GM12801 (cell line): Measurements from ENCODE around the gene ZDHHC7.

Source experiments
- CTCF ChIP-seq: IDR thresholded peaks from one replicate; pipeline ENCODE4 v1.5.1; 2011; ENCODE audit warnings: control low read depth; ENCODE audit not compliant: insufficient read length; ENCODE audit errors: extremely low read depth

ZDHHC7 gene

GRCh38 chr16:85011846-85012284 lies 530 bp upstream of the ZDHHC7 start:
- TF ChIP-seq CTCF, result no peak

DNA sequence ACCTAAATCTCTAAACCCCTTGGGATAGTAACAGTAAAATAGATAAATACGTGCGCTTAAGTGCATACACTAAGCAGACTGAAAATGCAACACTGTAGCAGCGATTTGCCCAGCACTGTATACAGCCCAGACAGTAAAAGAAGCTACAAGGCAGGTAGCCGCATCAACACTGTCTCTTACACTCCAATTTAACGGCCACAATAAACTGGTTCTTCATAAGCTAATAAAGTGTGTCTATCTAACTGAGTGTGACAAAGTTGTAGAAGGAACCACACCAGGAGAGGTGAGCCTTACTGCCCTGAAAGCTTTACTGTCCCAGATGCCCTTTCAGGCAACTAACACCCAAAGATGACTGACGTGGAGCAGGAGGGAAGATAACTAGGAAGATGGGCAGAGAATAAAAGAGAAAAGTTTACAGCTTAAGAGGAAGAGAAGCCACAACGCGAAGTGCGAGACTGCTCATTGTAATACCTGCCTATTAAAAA lies 847 bp downstream of the ZDHHC7 start:
- no peak for TF ChIP-seq CTCF

GRCh38 chr16:85008271-85008670 lies 3.1 kb downstream of the ZDHHC7 start:
- TF ChIP-seq CTCF, result no peak

DNA sequence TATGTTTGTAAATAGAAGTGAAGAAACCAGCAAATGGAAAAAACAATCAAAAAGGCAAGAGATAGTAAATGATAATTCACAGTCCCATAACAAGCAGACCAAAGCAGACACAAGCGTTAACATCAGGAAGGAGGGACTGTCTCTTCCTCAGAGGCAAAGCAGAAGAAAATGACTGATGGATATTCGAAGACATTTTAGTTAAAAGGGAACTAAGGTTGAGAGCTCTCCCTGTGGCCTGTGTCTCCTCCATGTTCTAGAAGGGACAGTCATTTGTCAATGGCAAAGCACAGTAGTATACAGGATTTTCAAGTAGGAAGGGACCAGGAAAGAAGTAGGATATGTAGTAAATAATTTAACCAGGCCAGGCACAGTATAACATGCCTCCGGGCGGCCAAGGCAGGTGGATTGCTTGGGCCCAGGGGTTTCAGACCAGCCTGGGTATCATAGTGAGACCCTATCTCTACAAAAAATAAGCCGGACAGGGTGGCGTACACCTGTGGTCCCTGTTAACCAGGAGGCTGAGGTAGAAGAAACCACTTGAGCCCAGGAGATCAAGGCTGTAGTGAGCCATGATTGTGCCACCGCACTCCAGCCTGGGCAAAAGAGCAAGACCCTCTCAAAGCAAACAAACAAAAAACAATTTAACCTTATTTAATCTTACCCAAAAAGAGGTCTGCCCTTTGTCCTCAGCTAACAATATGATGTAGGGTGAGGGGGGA lies 3.7 kb downstream of the ZDHHC7 start:
- TF ChIP-seq CTCF, result no peak

- TF ChIP-seq CTCF, result no peak
Observed at GRCh38 chr16:85006639-85007038, 4.7 kb downstream of the ZDHHC7 start.

DNA sequence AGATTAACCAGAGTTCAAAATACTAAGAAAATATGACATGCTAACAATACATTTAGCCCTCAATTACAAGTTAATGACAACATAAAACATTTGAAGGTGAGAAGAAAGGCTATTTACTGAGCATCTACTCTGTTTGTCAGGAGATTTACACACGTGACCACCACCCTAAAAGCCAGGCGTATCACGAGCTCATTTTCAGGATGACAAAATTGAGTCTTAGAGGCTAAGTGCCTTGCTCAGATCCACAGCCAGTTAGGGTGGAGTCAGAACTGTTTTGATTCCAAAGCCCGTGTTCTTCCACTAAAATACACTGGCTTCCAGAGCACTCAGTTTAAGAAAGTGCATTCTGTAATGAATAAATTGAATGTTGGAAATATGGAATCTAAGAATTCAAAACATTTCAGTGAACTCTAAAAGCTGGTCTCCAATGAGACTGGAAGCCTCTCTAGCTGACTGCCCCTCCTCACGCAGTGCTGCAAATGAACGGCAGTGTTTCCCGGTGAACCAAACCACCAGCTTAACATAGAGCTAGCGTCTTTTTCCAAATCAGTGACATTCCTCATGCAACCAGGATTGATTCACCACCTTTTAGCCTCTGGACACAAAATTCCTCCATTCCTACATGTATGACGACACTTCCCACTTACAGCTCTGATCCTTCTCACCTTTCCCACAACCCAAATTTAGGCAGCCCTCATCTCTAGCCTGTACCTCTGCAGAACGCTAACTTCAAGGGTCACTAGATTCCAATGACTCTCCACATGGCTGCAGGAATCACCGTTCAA lies 5.9 kb downstream of the ZDHHC7 start:
- TF ChIP-seq CTCF, result no peak

DNA sequence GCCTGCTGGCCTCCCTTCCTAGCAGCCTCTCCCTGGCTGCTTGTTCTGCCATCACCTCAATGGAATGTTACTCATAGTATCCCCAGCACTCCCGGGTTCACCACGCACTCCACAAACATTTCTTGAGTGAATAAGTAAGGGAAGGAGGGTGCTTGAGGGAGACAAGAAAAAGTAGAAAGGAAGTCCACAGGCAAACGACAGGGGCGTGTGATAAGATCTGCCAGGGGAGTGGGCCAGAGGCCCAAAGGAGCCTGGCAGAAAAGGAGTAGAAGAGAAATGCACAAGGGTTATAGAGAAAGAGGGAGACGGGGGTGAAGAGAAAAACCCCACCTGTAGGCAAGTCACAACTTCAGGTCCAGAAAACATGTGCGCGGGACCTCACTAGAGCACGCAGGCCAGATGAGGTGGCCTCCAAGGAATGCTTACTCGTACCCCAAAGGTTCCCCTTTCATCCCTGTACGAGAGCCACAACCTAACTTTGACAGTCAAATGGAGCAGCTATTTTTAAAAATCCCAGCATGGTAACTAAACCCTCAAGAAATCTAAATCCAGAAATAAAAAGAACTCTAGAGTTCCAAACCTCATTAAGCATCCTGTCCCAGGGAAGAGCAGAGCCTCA lies 6.6 kb downstream of the ZDHHC7 start:
- no peak for TF ChIP-seq CTCF
